MCF 10A (cell line): ENCODE data around the gene ADAMTSL4. TPM values are rescaled to one million over a fixed set of nuclear protein-coding genes. Genes with fewer than 3 reads are reported as not detected.
A peak's percentile ranks its signal among the peaks of the same experiment; 100 is the strongest.

Source experiments
- BruUV-seq: library from RNA; stranded (reverse); fragments of 400-500 nt; replicated peaks from 2 replicates; lab custom pipeline; 2021; lab: Mats Ljungman, UMichigan
- CTCF ChIA-PET: fragments of 300-600 bp; sonication (Branson Sonifier 250); formaldehyde crosslinking; extraction: SDS; loops from one replicate; lab custom pipeline; 2021; ENCODE audit warnings: antibody characterized with exemption, inconsistent platforms; lab: Yijun Ruan, JAX
- POLR2A ChIA-PET: fragments of 300-600, 350-650 bp; sonication (Branson Sonifier 250); formaldehyde crosslinking; extraction: SDS; loops from one replicate; lab custom pipeline; 2020; ENCODE audit warnings: antibody characterized with exemption, inconsistent platforms; lab: Yijun Ruan, JAX
- DNase-seq: peaks from one replicate; pipeline ENCODE4 v3.0.0-alpha.2; 2018; ENCODE audit not compliant: unreplicated experiment
- H3K27ac Mint-ChIP-seq: one replicate; pipeline ENCODE4 v1.8.0; 2022; ENCODE audit warnings: mild to moderate bottlenecking, low read depth, mixed read lengths; ENCODE audit not compliant: unreplicated experiment
- H3K27me3 Mint-ChIP-seq: one replicate; pipeline ENCODE4 v1.8.0; 2022; ENCODE audit warnings: mixed read lengths; ENCODE audit not compliant: insufficient read depth, unreplicated experiment
- H3K36me3 Mint-ChIP-seq: one replicate; pipeline ENCODE4 v1.8.0; 2022; ENCODE audit warnings: mild to moderate bottlenecking, moderate library complexity, mixed read lengths; ENCODE audit not compliant: insufficient read depth, unreplicated experiment
- H3K4me1 Mint-ChIP-seq: one replicate; pipeline ENCODE4 v1.8.0; 2022; ENCODE audit warnings: mixed read lengths; ENCODE audit not compliant: insufficient read depth, unreplicated experiment
- H3K4me3 Mint-ChIP-seq: one replicate; pipeline ENCODE4 v1.8.0; 2022; ENCODE audit warnings: mild to moderate bottlenecking, moderate library complexity, mixed read lengths; ENCODE audit not compliant: unreplicated experiment
- H3K9me3 Mint-ChIP-seq: one replicate; pipeline ENCODE4 v1.8.0; 2022; ENCODE audit warnings: mixed read lengths; ENCODE audit not compliant: unreplicated experiment
- CTCF ChIP-seq: fragments of 200-600 bp; IDR thresholded peaks from one replicate; pipeline ENCODE4 v1.8.0; 2022; ENCODE audit warnings: antibody characterized with exemption, mild to moderate bottlenecking; ENCODE audit not compliant: unreplicated experiment
- intact Hi-C: fragments of 100-400 bp; cut with micrococcal nuclease; formaldehyde crosslinking; loops from 2 replicates; pipeline ENCODE4 v1.14.1; 2022
- microRNA-seq: library from miRNA; unstranded; fragments of <30 nt; microRNA quantifications from one replicate; pipeline ENCODE4 v1.2.0, GENCODE V29; 2022
- total RNA-seq: library from RNA; stranded (reverse); gene quantifications from 2 replicates; pipeline ENCODE4 v1.2.3, GENCODE V29; 2022

ADAMTSL4 gene
- total RNA-seq, 1 experiment from 2014 or later = 9.6 TPM

- ChIA-PET POLR2A (interaction anchor here (0.9 to 5.3 kb wide), 8 partner anchors 13 to 119 kb away, joined by 3 to 59 read pairs (median 10); partner anchors contain the start of genes MCL1 and TARS2), CTCF (interaction anchor here (0.6 to 2.8 kb wide), 6 partner anchors 13 to 224 kb away, joined by 3 to 10 read pairs (median 3); no protein-coding TSS in a partner anchor)
- Mint-ChIP-seq H3K27me3 (no peaks in the 10 kb centered on the region), H3K9me3 (no peaks in the 10 kb centered on the region), H3K4me1 (peaks cover 29% of the 10 kb centered on the region), H3K4me3 (no peak overlapping the region), H3K36me3 (peaks cover 32% of the 10 kb centered on the region), H3K27ac (no peak overlapping the region)
- BruUV-seq = no TSS peak
- DNase-seq = no peak
- intact Hi-C loops = no loop called here
- no peak for TF ChIP-seq CTCF
Measured at GRCh38 chr1:150606463-150607142, 57.4 kb downstream of the ADAMTSL4 start.

GRCh38 chr1:150609732-150610131 is 60.5 kb downstream of the ADAMTSL4 start:
- Mint-ChIP-seq H3K27ac (peak overlapping the region; percentile 84), H3K9me3 (no peaks in the 10 kb centered on the region), H3K4me3 (no peak overlapping the region), H3K36me3 (peaks cover 44% of the 10 kb centered on the region), H3K27me3 (no peaks in the 10 kb centered on the region), H3K4me1 (peaks cover 34% of the 10 kb centered on the region)
- no peak for DNase-seq
- ChIA-PET POLR2A (interaction anchor here (0.6 to 25.5 kb wide), 5 partner anchors 11 to 265 kb away, joined by 3 to 1125 read pairs (median 8); partner anchors contain the start of genes ENSA and MCL1), CTCF (interaction anchor here (0.8 to 1.3 kb wide), 5 partner anchors 10 to 147 kb away, joined by 3 to 5 read pairs (median 4); no protein-coding TSS in a partner anchor)
- no TSS peak for BruUV-seq
- no peak for TF ChIP-seq CTCF
- intact Hi-C loops = loop anchor here (2.0 kb wide), 1 partner anchor 31 kb away; the partner anchor contains the start of gene MCL1

Small RNAs within 50 kb of the gene (microRNA-seq; reads per million reads assigned to microRNA genes)
- gene MIR4257 = not detected

Other genes with a start within 250 kb of the ADAMTSL4 start
- gene PRPF3, start 227.9 kb upstream of the ADAMTSL4 start, total RNA-seq = 104 and 106 TPM in 2 replicates
- gene RPRD2, start 185.3 kb upstream of the ADAMTSL4 start, total RNA-seq = 35.2 and 37.4 TPM in 2 replicates
- 43.1 and 65.3 TPM in 2 replicates for gene TARS2, start 62.0 kb upstream of the ADAMTSL4 start, total RNA-seq
- gene ECM1, start 41.3 kb upstream of the ADAMTSL4 start, total RNA-seq = 1.7 and 3.2 TPM in 2 replicates
- gene FALEC, start 33.7 kb upstream of the ADAMTSL4 start, total RNA-seq = not detected in 2 replicates
- 497 and 624 TPM in 2 replicates for gene MCL1, start 30.2 kb downstream of the ADAMTSL4 start, total RNA-seq
- gene ENSA, start 80.2 kb downstream of the ADAMTSL4 start, total RNA-seq = 261 and 294 TPM in 2 replicates
- 68.5 and 76.9 TPM in 2 replicates for gene GOLPH3L, start 147.7 kb downstream of the ADAMTSL4 start, total RNA-seq
- not detected in 2 replicates for gene HORMAD1, start 171.5 kb downstream of the ADAMTSL4 start, total RNA-seq
- gene CTSS, start 216.4 kb downstream of the ADAMTSL4 start, total RNA-seq = 0.75 and 0.86 TPM in 2 replicates